Measurements from ENCODE around the gene GRB2. TPM values are rescaled to one million over a fixed set of nuclear protein-coding genes. Genes with fewer than 3 reads are reported as not detected.

The GRB2 gene
- total and polyA plus RNA-seq, 10 of the 15 experiments (the other 5 are each of a cell fraction or from before 2014, with no cell fraction given) = 113 to 268 (median 158) TPM

DNA sequence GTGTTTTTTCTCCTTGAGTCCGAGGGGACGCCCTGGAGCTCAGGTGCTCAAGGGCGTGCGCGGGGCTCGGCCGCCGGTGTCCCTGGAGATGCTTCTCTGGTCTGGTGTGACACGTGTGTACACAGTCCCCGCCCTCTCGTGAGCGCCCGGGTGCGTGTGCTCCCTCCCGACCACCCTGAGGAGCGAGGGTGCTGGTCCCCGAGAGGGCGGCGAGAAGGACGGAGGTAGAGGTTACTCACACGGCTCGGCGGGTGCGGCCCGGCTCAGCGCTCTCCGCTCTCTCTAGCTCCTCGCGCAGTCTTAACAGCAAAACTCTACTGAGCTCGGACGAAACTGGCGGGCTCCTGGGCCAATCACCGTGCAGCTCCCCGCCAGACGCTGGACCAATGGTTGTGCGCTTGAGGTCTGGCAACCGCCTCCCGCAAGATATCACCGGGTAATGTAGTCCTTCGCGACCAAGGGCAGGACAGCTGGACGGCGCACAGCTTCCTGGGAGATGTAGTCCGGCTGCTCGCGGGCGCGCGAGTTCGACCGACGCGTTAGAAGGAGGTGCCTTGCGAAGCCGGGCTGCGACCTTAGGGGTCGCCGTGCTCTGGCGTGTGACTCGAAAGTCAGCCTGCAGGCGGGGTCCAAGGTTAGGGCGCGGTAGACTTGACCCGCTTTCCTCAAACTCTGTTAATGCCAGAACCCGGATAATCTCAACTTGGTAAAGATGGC lies 116.2 kb downstream of the GRB2 start, which contains the start of gene SLC25A19 (continued):
- TF ChIP-seq, protein P1, sequence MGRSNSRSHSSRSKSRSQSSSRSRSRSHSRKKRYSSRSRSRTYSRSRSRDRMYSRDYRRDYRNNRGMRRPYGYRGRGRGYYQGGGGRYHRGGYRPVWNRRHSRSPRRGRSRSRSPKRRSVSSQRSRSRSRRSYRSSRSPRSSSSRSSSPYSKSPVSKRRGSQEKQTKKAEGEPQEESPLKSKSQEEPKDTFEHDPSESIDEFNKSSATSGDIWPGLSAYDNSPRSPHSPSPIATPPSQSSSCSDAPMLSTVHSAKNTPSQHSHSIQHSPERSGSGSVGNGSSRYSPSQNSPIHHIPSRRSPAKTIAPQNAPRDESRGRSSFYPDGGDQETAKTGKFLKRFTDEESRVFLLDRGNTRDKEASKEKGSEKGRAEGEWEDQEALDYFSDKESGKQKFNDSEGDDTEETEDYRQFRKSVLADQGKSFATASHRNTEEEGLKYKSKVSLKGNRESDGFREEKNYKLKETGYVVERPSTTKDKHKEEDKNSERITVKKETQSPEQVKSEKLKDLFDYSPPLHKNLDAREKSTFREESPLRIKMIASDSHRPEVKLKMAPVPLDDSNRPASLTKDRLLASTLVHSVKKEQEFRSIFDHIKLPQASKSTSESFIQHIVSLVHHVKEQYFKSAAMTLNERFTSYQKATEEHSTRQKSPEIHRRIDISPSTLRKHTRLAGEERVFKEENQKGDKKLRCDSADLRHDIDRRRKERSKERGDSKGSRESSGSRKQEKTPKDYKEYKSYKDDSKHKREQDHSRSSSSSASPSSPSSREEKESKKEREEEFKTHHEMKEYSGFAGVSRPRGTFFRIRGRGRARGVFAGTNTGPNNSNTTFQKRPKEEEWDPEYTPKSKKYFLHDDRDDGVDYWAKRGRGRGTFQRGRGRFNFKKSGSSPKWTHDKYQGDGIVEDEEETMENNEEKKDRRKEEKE (IDR thresholded peaks at IDR 0.05) = no peak
- TF ChIP-seq EP300 (IDR thresholded peaks at IDR 0.05; ENCODE audit: borderline replicate concordance in 1 of 2, control insufficient read depth in 1 of 2, low read depth in 2 of 2, low read length in 2 of 2) = no peak
- TF ChIP-seq, protein P2, sequence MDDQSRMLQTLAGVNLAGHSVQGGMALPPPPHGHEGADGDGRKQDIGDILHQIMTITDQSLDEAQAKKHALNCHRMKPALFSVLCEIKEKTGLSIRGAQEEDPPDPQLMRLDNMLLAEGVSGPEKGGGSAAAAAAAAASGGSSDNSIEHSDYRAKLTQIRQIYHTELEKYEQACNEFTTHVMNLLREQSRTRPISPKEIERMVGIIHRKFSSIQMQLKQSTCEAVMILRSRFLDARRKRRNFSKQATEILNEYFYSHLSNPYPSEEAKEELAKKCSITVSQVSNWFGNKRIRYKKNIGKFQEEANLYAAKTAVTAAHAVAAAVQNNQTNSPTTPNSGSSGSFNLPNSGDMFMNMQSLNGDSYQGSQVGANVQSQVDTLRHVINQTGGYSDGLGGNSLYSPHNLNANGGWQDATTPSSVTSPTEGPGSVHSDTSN (IDR thresholded peaks at IDR 0.05; ENCODE audit: insufficient replicate concordance, low read depth, low read length) = peak; percentile 95
- no peak for TF ChIP-seq ASH2L (IDR thresholded peaks at IDR 0.05; ENCODE audit: borderline replicate concordance, low read depth)
- no peak for TF ChIP-seq CHD4 (IDR thresholded peaks at IDR 0.05)
- TF ChIP-seq POU2F2 (IDR thresholded peaks at IDR 0.05; ENCODE audit: borderline replicate concordance, low read depth, low read length) = peak; percentile 31; the same call in 1 of the 3 replicates
- TF ChIP-seq NR2C1 (IDR thresholded peaks at IDR 0.05) = peak; percentile 77
- TF ChIP-seq TCF7 (IDR thresholded peaks at IDR 0.05; ENCODE audit: borderline replicate concordance) = no peak
- peak; percentile 63 for TF ChIP-seq HDGF (IDR thresholded peaks at IDR 0.05)
- TF ChIP-seq CREM (IDR thresholded peaks at IDR 0.05; ENCODE audit: low read depth) = peak; percentile 94
- TF ChIP-seq EGR1 (IDR thresholded peaks at IDR 0.05; ENCODE audit: borderline replicate concordance in 1 of 2, low read depth in 2 of 2, low read length in 2 of 2) = no peak
- TF ChIP-seq EED (IDR thresholded peaks at IDR 0.05; ENCODE audit: low read depth) = no peak
- TF ChIP-seq, protein P3, sequence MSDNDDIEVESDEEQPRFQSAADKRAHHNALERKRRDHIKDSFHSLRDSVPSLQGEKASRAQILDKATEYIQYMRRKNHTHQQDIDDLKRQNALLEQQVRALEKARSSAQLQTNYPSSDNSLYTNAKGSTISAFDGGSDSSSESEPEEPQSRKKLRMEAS (IDR thresholded peaks at IDR 0.05; ENCODE audit: low read depth, low read length) = peak; percentile 36
- peak; percentile 86 for TF ChIP-seq NFYB (IDR thresholded peaks at IDR 0.05; ENCODE audit: insufficient read depth, low read depth, low read length)
- TF ChIP-seq JUNB (IDR thresholded peaks at IDR 0.05) = no peak
- TF ChIP-seq, protein P4, sequence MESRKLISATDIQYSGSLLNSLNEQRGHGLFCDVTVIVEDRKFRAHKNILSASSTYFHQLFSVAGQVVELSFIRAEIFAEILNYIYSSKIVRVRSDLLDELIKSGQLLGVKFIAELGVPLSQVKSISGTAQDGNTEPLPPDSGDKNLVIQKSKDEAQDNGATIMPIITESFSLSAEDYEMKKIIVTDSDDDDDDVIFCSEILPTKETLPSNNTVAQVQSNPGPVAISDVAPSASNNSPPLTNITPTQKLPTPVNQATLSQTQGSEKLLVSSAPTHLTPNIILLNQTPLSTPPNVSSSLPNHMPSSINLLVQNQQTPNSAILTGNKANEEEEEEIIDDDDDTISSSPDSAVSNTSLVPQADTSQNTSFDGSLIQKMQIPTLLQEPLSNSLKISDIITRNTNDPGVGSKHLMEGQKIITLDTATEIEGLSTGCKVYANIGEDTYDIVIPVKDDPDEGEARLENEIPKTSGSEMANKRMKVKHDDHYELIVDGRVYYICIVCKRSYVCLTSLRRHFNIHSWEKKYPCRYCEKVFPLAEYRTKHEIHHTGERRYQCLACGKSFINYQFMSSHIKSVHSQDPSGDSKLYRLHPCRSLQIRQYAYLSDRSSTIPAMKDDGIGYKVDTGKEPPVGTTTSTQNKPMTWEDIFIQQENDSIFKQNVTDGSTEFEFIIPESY (IDR thresholded peaks at IDR 0.05) = no peak; the same call in 1 of the 2 replicates
- TF ChIP-seq PAX5 (IDR thresholded peaks at IDR 0.05; ENCODE audit: borderline replicate concordance, low read depth, low read length) = peak; percentile 6; the same call in 1 of the 2 replicates
- no peak for TF ChIP-seq SUPT20H (IDR thresholded peaks at IDR 0.05; ENCODE audit: borderline replicate concordance, control insufficient read depth, low read depth, low read length)
- peak; percentile 88 for TF ChIP-seq SIN3A (IDR thresholded peaks at IDR 0.05; ENCODE audit: low read depth, low read length)
- no peak; the same call in 1 of the 2 replicates for TF ChIP-seq STAT1 (conservative IDR thresholded peaks at IDR 0.05)
- TF ChIP-seq SMAD5 (IDR thresholded peaks at IDR 0.05; ENCODE audit: low read depth) = peak; percentile 69; the same call in 1 of the 2 replicates
- TF ChIP-seq IKZF2 (IDR thresholded peaks at IDR 0.05) = 0 out of 4 replicates have a peak, but pooled peaks of 1 of the 2 experiments have one; percentile 57
- TF ChIP-seq RUNX3 (IDR thresholded peaks at IDR 0.05; ENCODE audit: low read length) = peak; percentile 85
- no peak for TF ChIP-seq HDAC2 (IDR thresholded peaks at IDR 0.05)
- no peak for TF ChIP-seq CBX5 (IDR thresholded peaks at IDR 0.05; ENCODE audit: low read depth)
- peak; percentile 49 for TF ChIP-seq FOXK2 (IDR thresholded peaks at IDR 0.05)

All from GM12878 (cell line).